Stimulated activated CD4-positive, alpha-beta T cell treated with anti-CD3 and anti-CD28 coated beads, Interleukin-4, amount 100 ng/mL, for 4 hours (primary cell): Measurements from ENCODE around the gene IDH1.

Experiments
- DNase-seq, 2 experiments: peaks; one replicate each; pipeline ENCODE4 v3.0.0-alpha.2; 2020

Gene IDH1

GRCh38 chr2:208208335-208209085 lies 46.4 kb downstream of the IDH1 start:
- no peak for DNase-seq

GRCh38 chr2:208207769-208208168 lies 47.1 kb downstream of the IDH1 start:
- no peak for DNase-seq

GRCh38 chr2:208204166-208204565 lies 50.7 kb downstream of the IDH1 start:
- no peak for DNase-seq

GRCh38 chr2:208195531-208195930 lies 59.3 kb downstream of the IDH1 start:
- DNase-seq = no peak

GRCh38 chr2:208192611-208193236 lies 62.1 kb downstream of the IDH1 start:
- DNase-seq = no peak

- no peak for DNase-seq
Measured at GRCh38 chr2:208189810-208190503, 64.9 kb downstream of the IDH1 start, which contains the start of gene C2orf80. C2orf80 (minus strand) TSS chr2:208190030; CDS start chr2:208186986, 3,044 bp downstream.

GRCh38 chr2:208189069-208189809 lies 65.6 kb downstream of the IDH1 start:
- DNase-seq = no peak

- no peak for DNase-seq
Measured at GRCh38 chr2:208186893-208187292, 68.0 kb downstream of the IDH1 start.

GRCh38 chr2:208186465-208186864 lies 68.4 kb downstream of the IDH1 start:
- no peak for DNase-seq
